ENCODE results near the gene MTR. TPM values are rescaled to one million over a fixed set of nuclear protein-coding genes. Genes with fewer than 3 reads are reported as not detected.

The MTR gene
- total RNA-seq, 1 experiment from 2014 or later, result 13.8 TPM

- DNase-seq (ENCODE audit: low read depth), result no peak
- in situ Hi-C loops (cut with HindIII; ENCODE audit: low pct_unique_long_range_greater_than_20kb, low sequenced_read_pairs), result no loop called here
Observed at GRCh38 chr1:236767276-236767675, 27.8 kb upstream of the MTR start.

GRCh38 chr1:236768601-236769000 is 26.5 kb upstream of the MTR start:
- in situ Hi-C loops (cut with HindIII; ENCODE audit: low pct_unique_long_range_greater_than_20kb, low sequenced_read_pairs), result no loop called here
- no peak for DNase-seq (ENCODE audit: low read depth)

- in situ Hi-C loops (cut with HindIII; ENCODE audit: low pct_unique_long_range_greater_than_20kb, low sequenced_read_pairs), result no loop called here
- DNase-seq (ENCODE audit: low read depth), result no peak
Observed at GRCh38 chr1:236773919-236774318, 21.2 kb upstream of the MTR start.

GRCh38 chr1:236774926-236775325 is 20.2 kb upstream of the MTR start:
- no peak for DNase-seq (ENCODE audit: low read depth)
- in situ Hi-C loops (cut with HindIII; ENCODE audit: low pct_unique_long_range_greater_than_20kb, low sequenced_read_pairs), result no loop called here

GRCh38 chr1:236779312-236779711 is 15.8 kb upstream of the MTR start:
- no peak for DNase-seq (ENCODE audit: low read depth)
- in situ Hi-C loops (cut with HindIII; ENCODE audit: low pct_unique_long_range_greater_than_20kb, low sequenced_read_pairs), result no loop called here

- DNase-seq (ENCODE audit: low read depth), result no peak
- in situ Hi-C loops (cut with HindIII; ENCODE audit: low pct_unique_long_range_greater_than_20kb, low sequenced_read_pairs), result no loop called here
Observed at GRCh38 chr1:236785477-236785876, 9.6 kb upstream of the MTR start.

- in situ Hi-C loops (cut with HindIII; ENCODE audit: low pct_unique_long_range_greater_than_20kb, low sequenced_read_pairs), result no loop called here
- DNase-seq (ENCODE audit: low read depth), result no peak
Observed at GRCh38 chr1:236786453-236786852, 8.6 kb upstream of the MTR start.

GRCh38 chr1:236794585-236795034 is 482 bp upstream of the MTR start:
- DNase-seq (ENCODE audit: low read depth), result no peak
- in situ Hi-C loops (cut with HindIII; ENCODE audit: low pct_unique_long_range_greater_than_20kb, low sequenced_read_pairs), result no loop called here

GRCh38 chr1:236795757-236796667 is 920 bp downstream of the MTR start:
- DNase-seq (ENCODE audit: low read depth), result peak; percentile 66
- in situ Hi-C loops (cut with HindIII; ENCODE audit: low pct_unique_long_range_greater_than_20kb, low sequenced_read_pairs), result no loop called here

- in situ Hi-C loops (cut with HindIII; ENCODE audit: low pct_unique_long_range_greater_than_20kb, low sequenced_read_pairs), result no loop called here
- DNase-seq (ENCODE audit: low read depth), result no peak
Observed at GRCh38 chr1:236799001-236799400, 3.9 kb downstream of the MTR start.

GRCh38 chr1:236800002-236800620 is 5.0 kb downstream of the MTR start:
- in situ Hi-C loops (cut with HindIII; ENCODE audit: low pct_unique_long_range_greater_than_20kb, low sequenced_read_pairs), result no loop called here
- DNase-seq (ENCODE audit: low read depth), result no peak

- DNase-seq (ENCODE audit: low read depth), result no peak
- in situ Hi-C loops (cut with HindIII; ENCODE audit: low pct_unique_long_range_greater_than_20kb, low sequenced_read_pairs), result no loop called here
Observed at GRCh38 chr1:236800623-236801022, 5.5 kb downstream of the MTR start.

GRCh38 chr1:236802264-236802663 is 7.2 kb downstream of the MTR start:
- no peak for DNase-seq (ENCODE audit: low read depth)
- in situ Hi-C loops (cut with HindIII; ENCODE audit: low pct_unique_long_range_greater_than_20kb, low sequenced_read_pairs), result no loop called here

- in situ Hi-C loops (cut with HindIII; ENCODE audit: low pct_unique_long_range_greater_than_20kb, low sequenced_read_pairs), result no loop called here
Observed at GRCh38 chr1:236806634-236807033, 11.5 kb downstream of the MTR start.

GRCh38 chr1:236808005-236808404 is 12.9 kb downstream of the MTR start:
- DNase-seq (ENCODE audit: low read depth), result no peak
- in situ Hi-C loops (cut with HindIII; ENCODE audit: low pct_unique_long_range_greater_than_20kb, low sequenced_read_pairs), result no loop called here

More at GRCh38 chr1:236806634-236807033, 11.5 kb downstream of the MTR start:
- DNase-seq (ENCODE audit: low read depth), result no peak

- no peak for DNase-seq (ENCODE audit: low read depth)
- in situ Hi-C loops (cut with HindIII; ENCODE audit: low pct_unique_long_range_greater_than_20kb, low sequenced_read_pairs), result no loop called here
Observed at GRCh38 chr1:236808564-236809130, 13.6 kb downstream of the MTR start.

GRCh38 chr1:236809148-236809547 is 14.1 kb downstream of the MTR start:
- in situ Hi-C loops (cut with HindIII; ENCODE audit: low pct_unique_long_range_greater_than_20kb, low sequenced_read_pairs), result no loop called here
- no peak for DNase-seq (ENCODE audit: low read depth)

- in situ Hi-C loops (cut with HindIII; ENCODE audit: low pct_unique_long_range_greater_than_20kb, low sequenced_read_pairs), result no loop called here
- DNase-seq (ENCODE audit: low read depth), result no peak
Observed at GRCh38 chr1:236810018-236810417, 14.9 kb downstream of the MTR start.

GRCh38 chr1:236812334-236813030 is 17.4 kb downstream of the MTR start:
- DNase-seq (ENCODE audit: low read depth), result no peak
- in situ Hi-C loops (cut with HindIII; ENCODE audit: low pct_unique_long_range_greater_than_20kb, low sequenced_read_pairs), result no loop called here

Data from Caki2 (cell line).